SU-DHL-6 (cell line): ENCODE data around the gene DUSP16.

Source experiments
- EZH2phosphoT487 ChIP-seq: fragments of 200-600 bp; sonication (generic), shearing (Covaris generic); conservative IDR thresholded peaks from 2 replicates; pipeline ENCODE4 v1.6.1; 2018; ENCODE audit warnings: mild to moderate bottlenecking, antibody characterized with exemption, low read length, moderate library complexity, mixed read lengths
- TF ChIP-seq, protein P1 (sequence below): fragments of 200-600 bp; sonication (generic); IDR thresholded peaks from one replicate; pipeline ENCODE4 v1.5.1; 2017; ENCODE audit warnings: antibody characterized with exemption, mild to moderate bottlenecking, low read length, moderate library complexity; ENCODE audit not compliant: insufficient read depth, poor library complexity, severe bottlenecking

DNA sequence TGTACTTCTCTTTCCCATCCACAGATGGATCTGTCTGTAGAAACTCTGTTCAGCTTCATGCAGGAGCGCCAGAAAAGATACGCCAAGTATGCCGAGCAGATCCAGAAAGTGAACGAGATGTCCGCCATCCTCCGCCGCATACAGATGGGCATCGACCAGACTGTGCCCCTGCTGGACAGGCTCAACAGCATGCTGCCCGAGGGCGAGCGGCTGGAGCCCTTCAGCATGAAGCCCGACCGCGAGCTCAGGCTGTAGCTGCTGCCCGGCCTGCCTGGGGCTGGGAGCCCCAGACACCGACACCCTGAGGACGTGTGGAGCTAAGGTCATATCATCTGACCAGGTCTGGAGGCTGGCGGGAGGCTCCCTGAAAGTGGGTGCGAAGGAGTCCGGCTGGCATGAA lies 97.1 kb downstream of the DUSP16 start:
- TF ChIP-seq, protein P1, sequence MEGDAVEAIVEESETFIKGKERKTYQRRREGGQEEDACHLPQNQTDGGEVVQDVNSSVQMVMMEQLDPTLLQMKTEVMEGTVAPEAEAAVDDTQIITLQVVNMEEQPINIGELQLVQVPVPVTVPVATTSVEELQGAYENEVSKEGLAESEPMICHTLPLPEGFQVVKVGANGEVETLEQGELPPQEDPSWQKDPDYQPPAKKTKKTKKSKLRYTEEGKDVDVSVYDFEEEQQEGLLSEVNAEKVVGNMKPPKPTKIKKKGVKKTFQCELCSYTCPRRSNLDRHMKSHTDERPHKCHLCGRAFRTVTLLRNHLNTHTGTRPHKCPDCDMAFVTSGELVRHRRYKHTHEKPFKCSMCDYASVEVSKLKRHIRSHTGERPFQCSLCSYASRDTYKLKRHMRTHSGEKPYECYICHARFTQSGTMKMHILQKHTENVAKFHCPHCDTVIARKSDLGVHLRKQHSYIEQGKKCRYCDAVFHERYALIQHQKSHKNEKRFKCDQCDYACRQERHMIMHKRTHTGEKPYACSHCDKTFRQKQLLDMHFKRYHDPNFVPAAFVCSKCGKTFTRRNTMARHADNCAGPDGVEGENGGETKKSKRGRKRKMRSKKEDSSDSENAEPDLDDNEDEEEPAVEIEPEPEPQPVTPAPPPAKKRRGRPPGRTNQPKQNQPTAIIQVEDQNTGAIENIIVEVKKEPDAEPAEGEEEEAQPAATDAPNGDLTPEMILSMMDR = no peak
- no peak for TF ChIP-seq EZH2phosphoT487
